AG09319 (cell line): ENCODE data around the gene SUPT20H.

ENCODE experiments used
- DNase-seq: peaks from one replicate; pipeline ENCODE4 v3.0.0-alpha.2; 2010; ENCODE audit warnings: low read depth; ENCODE audit errors: extremely low read depth
- TF ChIP-seq, protein P1 (sequence below): IDR thresholded peaks from 2 replicates; pipeline ENCODE4 v1.5.1; 2011; ENCODE audit warnings: low read depth, mild to moderate bottlenecking, inconsistent platforms, low read length, moderate library complexity

SUPT20H gene

DNA sequence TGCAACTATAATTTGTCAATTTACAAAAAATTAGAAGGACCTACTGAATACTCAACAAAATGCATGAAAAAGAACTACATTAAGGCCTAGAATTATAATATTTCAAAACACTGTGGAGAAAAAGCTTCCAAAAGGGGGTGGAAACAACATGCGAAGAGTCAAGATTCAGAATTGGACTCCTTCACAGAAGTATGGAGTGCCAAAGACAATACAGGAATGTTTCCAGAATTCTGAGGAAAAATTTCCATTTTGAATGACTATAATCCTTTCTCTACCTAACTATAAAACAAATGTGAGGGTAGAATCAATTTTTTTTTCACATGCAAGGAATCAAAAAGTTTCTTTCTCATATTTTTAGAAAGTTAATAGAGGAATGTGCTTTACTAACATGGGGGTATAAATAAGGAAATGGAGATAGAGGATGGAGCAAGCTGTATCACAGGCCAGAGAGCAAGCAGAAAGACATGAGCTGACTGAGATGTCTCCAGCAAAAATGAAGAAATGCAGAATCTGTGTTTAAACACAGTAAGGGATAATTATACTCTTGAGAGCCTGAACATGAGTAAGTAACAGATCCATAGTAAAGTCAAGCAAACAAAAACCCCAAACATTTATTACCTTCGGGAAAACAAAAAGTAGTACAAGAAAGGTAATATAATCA, 99.9 kb downstream of the SUPT20H start:
- TF ChIP-seq, protein P1, sequence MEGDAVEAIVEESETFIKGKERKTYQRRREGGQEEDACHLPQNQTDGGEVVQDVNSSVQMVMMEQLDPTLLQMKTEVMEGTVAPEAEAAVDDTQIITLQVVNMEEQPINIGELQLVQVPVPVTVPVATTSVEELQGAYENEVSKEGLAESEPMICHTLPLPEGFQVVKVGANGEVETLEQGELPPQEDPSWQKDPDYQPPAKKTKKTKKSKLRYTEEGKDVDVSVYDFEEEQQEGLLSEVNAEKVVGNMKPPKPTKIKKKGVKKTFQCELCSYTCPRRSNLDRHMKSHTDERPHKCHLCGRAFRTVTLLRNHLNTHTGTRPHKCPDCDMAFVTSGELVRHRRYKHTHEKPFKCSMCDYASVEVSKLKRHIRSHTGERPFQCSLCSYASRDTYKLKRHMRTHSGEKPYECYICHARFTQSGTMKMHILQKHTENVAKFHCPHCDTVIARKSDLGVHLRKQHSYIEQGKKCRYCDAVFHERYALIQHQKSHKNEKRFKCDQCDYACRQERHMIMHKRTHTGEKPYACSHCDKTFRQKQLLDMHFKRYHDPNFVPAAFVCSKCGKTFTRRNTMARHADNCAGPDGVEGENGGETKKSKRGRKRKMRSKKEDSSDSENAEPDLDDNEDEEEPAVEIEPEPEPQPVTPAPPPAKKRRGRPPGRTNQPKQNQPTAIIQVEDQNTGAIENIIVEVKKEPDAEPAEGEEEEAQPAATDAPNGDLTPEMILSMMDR: no peak
- DNase-seq: no peak
